WI38 (cell line): ENCODE data around the gene KDM6A.

Experiments
- H3K4me3 ChIP-seq: 2 replicates; pipeline ENCODE4 v1.5.1; 2011; ENCODE audit warnings: low read depth, mild to moderate bottlenecking, control low read depth, low read length
- TF ChIP-seq, protein P1 (sequence below): IDR thresholded peaks from 2 replicates; pipeline ENCODE4 v1.5.1; 2012; ENCODE audit warnings: low read depth, mild to moderate bottlenecking, control low read depth, low read length

KDM6A gene

GRCh38 chrX:45077748-45078424 is 204.9 kb downstream of the KDM6A start:
- TF ChIP-seq, protein P1, sequence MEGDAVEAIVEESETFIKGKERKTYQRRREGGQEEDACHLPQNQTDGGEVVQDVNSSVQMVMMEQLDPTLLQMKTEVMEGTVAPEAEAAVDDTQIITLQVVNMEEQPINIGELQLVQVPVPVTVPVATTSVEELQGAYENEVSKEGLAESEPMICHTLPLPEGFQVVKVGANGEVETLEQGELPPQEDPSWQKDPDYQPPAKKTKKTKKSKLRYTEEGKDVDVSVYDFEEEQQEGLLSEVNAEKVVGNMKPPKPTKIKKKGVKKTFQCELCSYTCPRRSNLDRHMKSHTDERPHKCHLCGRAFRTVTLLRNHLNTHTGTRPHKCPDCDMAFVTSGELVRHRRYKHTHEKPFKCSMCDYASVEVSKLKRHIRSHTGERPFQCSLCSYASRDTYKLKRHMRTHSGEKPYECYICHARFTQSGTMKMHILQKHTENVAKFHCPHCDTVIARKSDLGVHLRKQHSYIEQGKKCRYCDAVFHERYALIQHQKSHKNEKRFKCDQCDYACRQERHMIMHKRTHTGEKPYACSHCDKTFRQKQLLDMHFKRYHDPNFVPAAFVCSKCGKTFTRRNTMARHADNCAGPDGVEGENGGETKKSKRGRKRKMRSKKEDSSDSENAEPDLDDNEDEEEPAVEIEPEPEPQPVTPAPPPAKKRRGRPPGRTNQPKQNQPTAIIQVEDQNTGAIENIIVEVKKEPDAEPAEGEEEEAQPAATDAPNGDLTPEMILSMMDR = no peak
- H3K4me3 ChIP-seq = no peak overlapping the region

- TF ChIP-seq, protein P1 = no peak
- no peak overlapping the region for H3K4me3 ChIP-seq
Measured at GRCh38 chrX:45083314-45083713, 210.3 kb downstream of the KDM6A start.

GRCh38 chrX:45110494-45110893 is 237.5 kb downstream of the KDM6A start:
- no peak overlapping the region for H3K4me3 ChIP-seq
- TF ChIP-seq, protein P1 = no peak

GRCh38 chrX:45126158-45126557 is 253.2 kb downstream of the KDM6A start:
- TF ChIP-seq, protein P1 = no peak
- H3K4me3 ChIP-seq = no peak overlapping the region

- TF ChIP-seq, protein P1 = no peak
- no peak overlapping the region for H3K4me3 ChIP-seq
Measured at GRCh38 chrX:45128896-45129454, 256.0 kb downstream of the KDM6A start.

GRCh38 chrX:45133465-45133864 is 260.5 kb downstream of the KDM6A start:
- no peak overlapping the region for H3K4me3 ChIP-seq
- TF ChIP-seq, protein P1 = no peak

- no peak overlapping the region for H3K4me3 ChIP-seq
- TF ChIP-seq, protein P1 = no peak
Measured at GRCh38 chrX:45134315-45134731, 261.3 kb downstream of the KDM6A start.
